ENCODE data around the gene JARID2. TPM values are rescaled to one million over a fixed set of nuclear protein-coding genes. Genes with fewer than 3 reads are reported as not detected.

The JARID2 gene
- total RNA-seq, 4 donors from 2014 or later, result 11.6 to 22.5 (median 16.4) TPM

DNA sequence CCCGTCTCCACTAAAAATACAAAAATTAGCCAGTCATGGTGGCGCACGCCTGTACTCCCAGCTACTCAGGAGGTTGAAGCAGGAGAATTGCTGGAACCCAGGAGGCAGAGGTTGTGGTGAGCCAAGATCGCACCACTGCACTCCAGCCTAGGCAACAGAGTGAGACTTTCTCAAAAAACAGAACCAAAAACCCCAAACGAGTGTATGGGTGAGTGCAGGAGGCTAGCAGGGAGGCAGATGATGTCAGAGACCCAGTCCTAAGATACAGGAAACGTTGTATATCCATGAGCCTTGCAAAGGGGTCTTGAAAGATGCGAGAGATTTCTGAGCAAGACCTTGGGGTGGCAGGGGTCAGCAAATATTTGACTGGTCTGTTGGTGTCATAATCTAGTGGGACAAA lies 136.2 kb downstream of the JARID2 start:
- H3K4me1 ChIP-seq, result peaks cover 58 to 68% of the 10 kb centered on the region in 2 donors
- in situ Hi-C loops (cut with MboI; ENCODE audit: low sequenced_read_pairs in 4 of 4) (loop anchor here in 1 of 4 donors (25.0 kb wide), 1 partner anchor 1170 kb away; no protein-coding TSS in a partner anchor), intact Hi-C loops (cut with DNase I; ENCODE audit: low total_unique reads) (no loop called here)
- H3K36me3 ChIP-seq, result no peaks in the 10 kb centered on the region
- no peaks in the 10 kb centered on the region for H3K9me3 ChIP-seq
- no peak for DNase-seq
- TF ChIP-seq, protein P1, sequence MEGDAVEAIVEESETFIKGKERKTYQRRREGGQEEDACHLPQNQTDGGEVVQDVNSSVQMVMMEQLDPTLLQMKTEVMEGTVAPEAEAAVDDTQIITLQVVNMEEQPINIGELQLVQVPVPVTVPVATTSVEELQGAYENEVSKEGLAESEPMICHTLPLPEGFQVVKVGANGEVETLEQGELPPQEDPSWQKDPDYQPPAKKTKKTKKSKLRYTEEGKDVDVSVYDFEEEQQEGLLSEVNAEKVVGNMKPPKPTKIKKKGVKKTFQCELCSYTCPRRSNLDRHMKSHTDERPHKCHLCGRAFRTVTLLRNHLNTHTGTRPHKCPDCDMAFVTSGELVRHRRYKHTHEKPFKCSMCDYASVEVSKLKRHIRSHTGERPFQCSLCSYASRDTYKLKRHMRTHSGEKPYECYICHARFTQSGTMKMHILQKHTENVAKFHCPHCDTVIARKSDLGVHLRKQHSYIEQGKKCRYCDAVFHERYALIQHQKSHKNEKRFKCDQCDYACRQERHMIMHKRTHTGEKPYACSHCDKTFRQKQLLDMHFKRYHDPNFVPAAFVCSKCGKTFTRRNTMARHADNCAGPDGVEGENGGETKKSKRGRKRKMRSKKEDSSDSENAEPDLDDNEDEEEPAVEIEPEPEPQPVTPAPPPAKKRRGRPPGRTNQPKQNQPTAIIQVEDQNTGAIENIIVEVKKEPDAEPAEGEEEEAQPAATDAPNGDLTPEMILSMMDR (IDR thresholded peaks at IDR 0.05 in 4 of 5, conservative IDR thresholded peaks at IDR 0.05 in 1 of 5), result no peak
- no peak for TF ChIP-seq POLR2A (IDR thresholded peaks at IDR 0.05)
- H3K27me3 ChIP-seq, result no peaks in the 10 kb centered on the region
- H3K4me3 ChIP-seq, result no peak overlapping the region
- H3K27ac ChIP-seq, result no peak overlapping the region
- ATAC-seq, result no peak

GRCh38 chr6:15382712-15383111 lies 136.8 kb downstream of the JARID2 start:
- H3K36me3 ChIP-seq, result no peaks in the 10 kb centered on the region
- DNase-seq (no peak), ATAC-seq (no peak)
- no peak for TF ChIP-seq POLR2A (IDR thresholded peaks at IDR 0.05)
- TF ChIP-seq, protein P1 (IDR thresholded peaks at IDR 0.05 in 4 of 5, conservative IDR thresholded peaks at IDR 0.05 in 1 of 5), result no peak
- H3K9me3 ChIP-seq, result no peaks in the 10 kb centered on the region
- intact Hi-C loops (cut with DNase I; ENCODE audit: low total_unique reads) (no loop called here), in situ Hi-C loops (cut with MboI; ENCODE audit: low sequenced_read_pairs in 4 of 4) (loop anchor here in 1 of 4 donors (25.0 kb wide), 1 partner anchor 1170 kb away; no protein-coding TSS in a partner anchor)
- H3K4me3 ChIP-seq, result no peak overlapping the region
- no peak overlapping the region for H3K27ac ChIP-seq
- H3K27me3 ChIP-seq, result no peaks in the 10 kb centered on the region
- H3K4me1 ChIP-seq, result peaks cover 56 to 71% of the 10 kb centered on the region in 2 donors

DNA sequence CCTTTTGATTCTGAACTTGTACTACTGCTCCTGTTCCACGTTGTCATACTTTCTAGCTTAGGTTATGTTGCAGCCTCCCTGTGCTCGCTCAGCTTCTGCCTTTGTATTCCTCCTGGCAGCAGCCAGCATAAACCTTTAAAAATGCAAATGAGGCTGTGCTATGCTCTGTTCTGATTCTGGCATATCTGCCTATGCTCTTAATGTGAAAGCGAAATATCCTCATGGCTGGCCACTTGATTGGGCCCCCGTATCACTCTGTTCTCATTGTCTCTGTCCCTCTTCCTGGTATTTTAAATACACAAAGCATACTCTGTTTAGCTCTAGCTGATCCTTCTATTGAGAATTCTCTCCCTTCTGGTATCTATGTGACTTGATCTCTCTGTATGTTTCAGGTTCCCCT lies 139.0 kb downstream of the JARID2 start:
- DNase-seq (no peak), ATAC-seq (no peak)
- in situ Hi-C loops (cut with MboI; ENCODE audit: low sequenced_read_pairs in 4 of 4), result loop anchor here in 1 of 4 donors (25.0 kb wide), 1 partner anchor 1173 kb away; no protein-coding TSS in a partner anchor
- no peaks in the 10 kb centered on the region for H3K27me3 ChIP-seq
- no peak overlapping the region for H3K27ac ChIP-seq
- no peak overlapping the region for H3K4me3 ChIP-seq
- H3K9me3 ChIP-seq, result no peaks in the 10 kb centered on the region
- intact Hi-C loops (cut with DNase I; ENCODE audit: low total_unique reads), result no loop called here
- H3K36me3 ChIP-seq, result no peaks in the 10 kb centered on the region
- no peak for TF ChIP-seq POLR2A (IDR thresholded peaks at IDR 0.05)
- H3K4me1 ChIP-seq, result peaks cover 55 to 75% of the 10 kb centered on the region in 2 donors

GRCh38 chr6:15385521-15385920 lies 139.7 kb downstream of the JARID2 start:
- DNase-seq (no peak), ATAC-seq (no peak)
- TF ChIP-seq POLR2A (IDR thresholded peaks at IDR 0.05), result no peak
- TF ChIP-seq, protein P1 (IDR thresholded peaks at IDR 0.05 in 4 of 5, conservative IDR thresholded peaks at IDR 0.05 in 1 of 5), result no peak
- no peaks in the 10 kb centered on the region for H3K36me3 ChIP-seq
- no peaks in the 10 kb centered on the region for H3K27me3 ChIP-seq
- no peaks in the 10 kb centered on the region for H3K9me3 ChIP-seq
- intact Hi-C loops (cut with DNase I; ENCODE audit: low total_unique reads) (no loop called here), in situ Hi-C loops (cut with MboI; ENCODE audit: low sequenced_read_pairs in 4 of 4) (loop anchor here in 1 of 4 donors (25.0 kb wide), 1 partner anchor 1173 kb away; no protein-coding TSS in a partner anchor)
- no peak overlapping the region for H3K27ac ChIP-seq
- no peak overlapping the region for H3K4me3 ChIP-seq
- peaks cover 55 to 78% of the 10 kb centered on the region in 2 donors for H3K4me1 ChIP-seq

DNA sequence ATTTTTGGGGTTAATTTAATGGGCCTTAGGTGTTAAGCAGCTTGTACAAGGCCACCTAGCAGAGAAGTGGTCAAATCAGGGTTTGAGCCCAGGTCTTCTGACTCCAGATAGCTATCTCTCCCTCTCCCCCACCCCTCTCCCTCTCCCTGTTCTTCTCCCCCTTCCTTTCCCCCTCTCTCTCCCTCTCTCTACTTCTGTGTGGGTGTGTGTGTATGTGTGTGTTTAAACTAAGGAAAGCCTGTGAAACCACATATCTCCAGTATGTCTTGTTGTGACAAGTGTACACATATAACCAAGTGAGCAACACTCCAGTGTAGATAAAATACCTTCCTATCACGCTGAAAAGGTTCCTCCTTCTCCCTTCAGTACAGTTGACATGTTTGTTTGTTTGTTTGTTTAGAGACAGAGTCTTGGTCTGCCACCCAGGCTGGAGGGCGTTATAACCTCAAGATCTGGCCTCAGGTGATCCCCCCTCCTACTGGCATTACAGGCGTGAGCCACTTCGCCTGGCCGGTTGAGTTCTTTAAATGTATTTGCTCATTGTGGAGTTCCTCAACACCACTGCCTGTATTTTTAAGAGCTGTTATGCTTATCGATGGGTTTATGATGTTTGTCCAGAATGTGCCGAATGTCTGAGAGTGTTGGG lies 140.4 kb downstream of the JARID2 start:
- Histone ChIP-seq H3K9me3 (no peaks in the 10 kb centered on the region), H3K27me3 (no peaks in the 10 kb centered on the region), H3K4me1 (peaks cover 56 to 85% of the 10 kb centered on the region in 2 donors), H3K4me3 (no peak overlapping the region), H3K27ac (peak overlapping the region; percentile 26 to 75 (median 48)), H3K36me3 (no peaks in the 10 kb centered on the region)
- intact Hi-C loops (cut with DNase I; ENCODE audit: low total_unique reads), result no loop called here
- ATAC-seq (no peak), DNase-seq (no peak)
- TF ChIP-seq, protein P1 (IDR thresholded peaks at IDR 0.05 in 4 of 5, conservative IDR thresholded peaks at IDR 0.05 in 1 of 5), result no peak
- no peak for TF ChIP-seq POLR2A (IDR thresholded peaks at IDR 0.05)
- in situ Hi-C loops (cut with MboI; ENCODE audit: low sequenced_read_pairs in 4 of 4), result loop anchor here in 1 of 4 donors (25.0 kb wide), 1 partner anchor 1174 kb away; no protein-coding TSS in a partner anchor

Data from gastrocnemius medialis (tissue), 4 donors.